Dermis microvascular lymphatic vessel endothelial cell (primary cell): Measurements from ENCODE around the gene PSD. TPM values are rescaled to one million over a fixed set of nuclear protein-coding genes. Genes with fewer than 3 reads are reported as not detected.
"Not testable (repeated sequence)": the region's sequence is repeated elsewhere in the genome, so short reads cannot be mapped to it uniquely, and the experiment has no call there.

Source experiments
- DNase-seq, 2 donors: peaks; one replicate each; pipeline versions ENCODE4 v3.0.0 to v3.0.0-alpha.2; 2010; ENCODE audit warnings: low read depth in 2 of 2
- total RNA-seq: library from RNA; depleted of rRNA; stranded (reverse); fragments of >200 nt; gene quantifications from 2 replicates; pipeline ENCODE4 v1.2.1, GENCODE V29; 2014

PSD gene
- total RNA-seq, result 0.26 and 0.63 TPM in 2 replicates

GRCh38 chr10:102418622-102419268 lies at the start of gene PSD:
Gene PSD, minus strand, starts transcription at chr10:102418785. Its CDS starts 1,747 bp downstream, at chr10:102417038.
- no peak for DNase-seq

GRCh38 chr10:102467971-102468438 lies 49.4 kb upstream of the PSD start:
- no peak for DNase-seq

GRCh38 chr10:102467318-102467717 lies 48.7 kb upstream of the PSD start:
- DNase-seq, result no peak

GRCh38 chr10:102465466-102465865 lies 46.9 kb upstream of the PSD start:
- DNase-seq, result no peak

GRCh38 chr10:102463983-102464382 lies 45.4 kb upstream of the PSD start:
- DNase-seq, result no peak

- no peak for DNase-seq
These were observed 44.0 kb upstream of the PSD start for GRCh38 chr10:102462512-102463054.

GRCh38 chr10:102461187-102462054 lies 42.8 kb upstream of the PSD start:
- DNase-seq, result peak; percentile 46 to 82

- no peak for DNase-seq
These were observed 42.2 kb upstream of the PSD start for GRCh38 chr10:102460836-102461186.

GRCh38 chr10:102458656-102459055 lies 40.1 kb upstream of the PSD start:
- DNase-seq, result no peak

- DNase-seq, result no peak
These were observed 39.1 kb upstream of the PSD start for GRCh38 chr10:102457591-102458150.

GRCh38 chr10:102455893-102456471 lies 37.4 kb upstream of the PSD start:
- DNase-seq, result no peak

GRCh38 chr10:102454662-102455487 lies 36.3 kb upstream of the PSD start:
- DNase-seq, result not testable (repeated sequence)

- no peak for DNase-seq
These were observed 34.9 kb upstream of the PSD start for GRCh38 chr10:102453502-102453901.

GRCh38 chr10:102452672-102453340 lies 34.2 kb upstream of the PSD start:
- DNase-seq, result peak in 1 of 2 donors; percentile 28

GRCh38 chr10:102451105-102451969 lies 32.8 kb upstream of the PSD start, which contains the start of gene C10orf95:
Gene C10orf95, minus strand, starts transcription at chr10:102451543. Its CDS starts 450 bp downstream, at chr10:102451093.
- no peak for DNase-seq

GRCh38 chr10:102450374-102451104 lies 32.0 kb upstream of the PSD start:
- peak; percentile 61 to 87 for DNase-seq

- DNase-seq, result no peak
These were observed 31.5 kb upstream of the PSD start for GRCh38 chr10:102450124-102450373.

GRCh38 chr10:102449321-102450123 lies 30.9 kb upstream of the PSD start:
- peak in 1 of 2 donors; percentile 58 for DNase-seq
